Mammary epithelial cell (primary cell): ENCODE results near the gene PKP3.

Experiments
- CTCF ChIP-seq, 2 donors: IDR thresholded peaks in 1 of 2; conservative IDR thresholded peaks in 1 of 2; 2 replicates each; pipeline ENCODE4 v1.5.1; 2011 to 2012; ENCODE audit warnings: inconsistent platforms in 2 of 2, low read length in 2 of 2, mild to moderate bottlenecking in 2 of 2, control low read depth in 1 of 2, low read depth in 1 of 2; ENCODE audit not compliant: insufficient read depth in 1 of 2; ENCODE audit errors: extremely low read depth in 1 of 2
- EZH2 ChIP-seq: IDR thresholded peaks from 2 replicates; pipeline ENCODE4 v1.6.1; 2012; ENCODE audit warnings: low read length, inconsistent platforms, borderline replicate concordance

- no peak for TF ChIP-seq CTCF (conservative IDR thresholded peaks at IDR 0.05 in 1 of 2, IDR thresholded peaks at IDR 0.05 in 1 of 2; ENCODE audit: extremely low read depth in 1 of 2, insufficient read depth in 1 of 2, low read depth in 1 of 2, low read length in 2 of 2)
- TF ChIP-seq EZH2 = no peak
Observed at GRCh38 chr11:385594-386351, 8.2 kb upstream of the PKP3 start.
